ENCODE data around the gene PDCD1LG2.

PDCD1LG2 gene

DNA sequence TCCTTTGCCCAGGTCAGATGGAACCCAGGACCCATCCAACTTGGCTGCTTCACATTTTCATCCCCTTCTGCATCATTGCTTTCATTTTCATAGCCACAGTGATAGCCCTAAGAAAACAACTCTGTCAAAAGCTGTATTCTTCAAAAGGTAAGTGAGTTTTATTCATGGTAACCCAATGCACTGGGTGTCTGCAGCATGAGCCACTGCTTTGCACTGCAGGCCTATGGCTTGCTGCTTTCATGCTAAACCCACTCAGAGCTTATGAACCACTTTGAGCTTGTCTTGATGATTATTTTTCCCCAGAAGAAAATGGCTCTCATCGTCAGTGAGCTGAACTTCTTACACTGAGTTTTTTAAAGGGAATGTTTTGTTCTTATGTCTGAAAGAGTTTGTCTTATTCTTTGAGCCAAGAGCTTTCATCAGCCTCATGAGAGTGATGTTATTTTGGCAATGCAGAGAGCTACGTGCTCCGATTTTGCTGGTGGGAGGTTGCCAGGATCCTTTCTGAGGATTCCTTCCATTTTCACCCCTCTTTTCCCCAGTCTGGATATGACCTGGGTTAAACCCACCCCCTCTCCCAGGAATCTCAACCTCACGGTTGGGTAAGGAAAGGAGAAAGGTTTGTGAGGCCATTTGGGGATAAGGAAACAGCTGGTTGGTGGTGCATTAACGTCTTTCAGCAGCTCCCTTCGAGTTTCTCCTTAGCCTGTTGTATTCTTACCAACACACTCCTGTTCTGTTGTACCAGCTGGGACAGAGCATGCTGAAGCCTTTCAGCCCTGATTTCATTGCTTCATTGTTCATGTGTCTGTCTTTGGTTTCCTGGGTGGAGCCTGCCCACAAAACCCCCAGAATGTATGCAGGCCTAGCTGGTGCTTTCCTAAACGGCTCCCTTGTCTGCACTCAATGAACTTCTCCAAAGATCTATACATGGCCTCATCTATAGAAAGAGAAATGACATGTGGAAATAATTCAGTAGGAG lies 47.6 kb downstream of the PDCD1LG2 start:
- no peak overlapping the region for H3K4me3 ChIP-seq (ENCODE audit: low read length)
- H3F3A ChIP-seq (ENCODE audit: insufficient read depth, low read length) = peaks cover 12% of the 10 kb centered on the region
- H4K20me1 ChIP-seq (ENCODE audit: insufficient read depth, low read length) = no peaks in the 10 kb centered on the region
- peak overlapping the region; percentile 48 for H3K27ac ChIP-seq (ENCODE audit: low read length)
- no peaks in the 10 kb centered on the region for H3K36me3 ChIP-seq (replicated peaks; ENCODE audit: insufficient read depth, low read length)
- no peaks in the 10 kb centered on the region for H3K79me2 ChIP-seq (ENCODE audit: low read length)
- no peaks in the 10 kb centered on the region for H3K27me3 ChIP-seq (replicated peaks; ENCODE audit: insufficient read depth, low read length)
- H3K9ac ChIP-seq (ENCODE audit: low read length) = no peak overlapping the region; the same call in 1 of the 2 replicates
- DNase-seq = peak; percentile 57
- H3K9me2 ChIP-seq (replicated peaks; ENCODE audit: insufficient read depth, low read length) = no peaks in the 10 kb centered on the region
- H3K9me3 ChIP-seq (replicated peaks; ENCODE audit: insufficient read depth, low read length) = no peaks in the 10 kb centered on the region
- H3K4me1 ChIP-seq (ENCODE audit: low read length) = peaks cover 22% of the 10 kb centered on the region
- H2AFZ ChIP-seq (ENCODE audit: low read length) = peak overlapping the region; percentile 26
- TF ChIP-seq EZH2phosphoT487 (IDR thresholded peaks at IDR 0.05; ENCODE audit: low read length) = no peak
- no peak for TF ChIP-seq EZH2 (optimal IDR thresholded peaks at IDR 0.05; ENCODE audit: low read depth, low read length)
- TF ChIP-seq, protein P1, sequence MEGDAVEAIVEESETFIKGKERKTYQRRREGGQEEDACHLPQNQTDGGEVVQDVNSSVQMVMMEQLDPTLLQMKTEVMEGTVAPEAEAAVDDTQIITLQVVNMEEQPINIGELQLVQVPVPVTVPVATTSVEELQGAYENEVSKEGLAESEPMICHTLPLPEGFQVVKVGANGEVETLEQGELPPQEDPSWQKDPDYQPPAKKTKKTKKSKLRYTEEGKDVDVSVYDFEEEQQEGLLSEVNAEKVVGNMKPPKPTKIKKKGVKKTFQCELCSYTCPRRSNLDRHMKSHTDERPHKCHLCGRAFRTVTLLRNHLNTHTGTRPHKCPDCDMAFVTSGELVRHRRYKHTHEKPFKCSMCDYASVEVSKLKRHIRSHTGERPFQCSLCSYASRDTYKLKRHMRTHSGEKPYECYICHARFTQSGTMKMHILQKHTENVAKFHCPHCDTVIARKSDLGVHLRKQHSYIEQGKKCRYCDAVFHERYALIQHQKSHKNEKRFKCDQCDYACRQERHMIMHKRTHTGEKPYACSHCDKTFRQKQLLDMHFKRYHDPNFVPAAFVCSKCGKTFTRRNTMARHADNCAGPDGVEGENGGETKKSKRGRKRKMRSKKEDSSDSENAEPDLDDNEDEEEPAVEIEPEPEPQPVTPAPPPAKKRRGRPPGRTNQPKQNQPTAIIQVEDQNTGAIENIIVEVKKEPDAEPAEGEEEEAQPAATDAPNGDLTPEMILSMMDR (IDR thresholded peaks at IDR 0.05; ENCODE audit: low read length) = no peak
- H3K4me2 ChIP-seq (ENCODE audit: low read depth, low read length) = peak overlapping the region; percentile 40

DNA sequence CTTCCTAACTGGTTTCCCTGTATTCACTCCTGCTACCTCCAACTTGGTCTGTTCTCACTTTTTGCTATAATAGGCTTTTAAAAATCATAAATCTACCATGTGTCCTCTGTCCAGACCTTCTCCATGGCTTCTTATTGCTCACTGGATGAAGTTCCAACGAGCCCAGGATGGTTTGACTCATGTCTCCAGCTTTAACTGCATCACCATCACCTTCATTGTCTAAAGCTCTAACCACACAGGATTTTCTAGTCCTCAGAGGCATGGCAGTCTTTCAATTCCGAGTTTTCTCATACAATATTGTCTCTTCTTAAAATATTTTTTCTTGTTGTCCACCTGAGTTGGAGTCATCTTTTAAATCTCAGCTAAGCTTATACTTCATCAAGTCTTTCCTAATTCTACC lies 49.3 kb downstream of the PDCD1LG2 start:
- no peak for DNase-seq
- Histone ChIP-seq H3K9me3 (replicated peaks; ENCODE audit: insufficient read depth, low read length) (no peaks in the 10 kb centered on the region), H3K27ac (ENCODE audit: low read length) (no peak overlapping the region), H3K4me3 (ENCODE audit: low read length) (no peak overlapping the region), H3F3A (ENCODE audit: insufficient read depth, low read length) (peaks cover 12% of the 10 kb centered on the region), H3K4me2 (ENCODE audit: low read depth, low read length) (no peak overlapping the region), H3K9me2 (replicated peaks; ENCODE audit: insufficient read depth, low read length) (no peaks in the 10 kb centered on the region), H3K36me3 (replicated peaks; ENCODE audit: insufficient read depth, low read length) (no peaks in the 10 kb centered on the region), H2AFZ (ENCODE audit: low read length) (no peak overlapping the region), H3K79me2 (ENCODE audit: low read length) (no peaks in the 10 kb centered on the region), H3K4me1 (ENCODE audit: low read length) (peaks cover 22% of the 10 kb centered on the region), H3K27me3 (replicated peaks; ENCODE audit: insufficient read depth, low read length) (no peaks in the 10 kb centered on the region), H4K20me1 (ENCODE audit: insufficient read depth, low read length) (no peaks in the 10 kb centered on the region), H3K9ac (ENCODE audit: low read length) (no peak overlapping the region)
- TF ChIP-seq, protein P1 (IDR thresholded peaks at IDR 0.05; ENCODE audit: low read length) = no peak
- TF ChIP-seq EZH2phosphoT487 (IDR thresholded peaks at IDR 0.05; ENCODE audit: low read length) (no peak), EZH2 (optimal IDR thresholded peaks at IDR 0.05; ENCODE audit: low read depth, low read length) (no peak)

DNA sequence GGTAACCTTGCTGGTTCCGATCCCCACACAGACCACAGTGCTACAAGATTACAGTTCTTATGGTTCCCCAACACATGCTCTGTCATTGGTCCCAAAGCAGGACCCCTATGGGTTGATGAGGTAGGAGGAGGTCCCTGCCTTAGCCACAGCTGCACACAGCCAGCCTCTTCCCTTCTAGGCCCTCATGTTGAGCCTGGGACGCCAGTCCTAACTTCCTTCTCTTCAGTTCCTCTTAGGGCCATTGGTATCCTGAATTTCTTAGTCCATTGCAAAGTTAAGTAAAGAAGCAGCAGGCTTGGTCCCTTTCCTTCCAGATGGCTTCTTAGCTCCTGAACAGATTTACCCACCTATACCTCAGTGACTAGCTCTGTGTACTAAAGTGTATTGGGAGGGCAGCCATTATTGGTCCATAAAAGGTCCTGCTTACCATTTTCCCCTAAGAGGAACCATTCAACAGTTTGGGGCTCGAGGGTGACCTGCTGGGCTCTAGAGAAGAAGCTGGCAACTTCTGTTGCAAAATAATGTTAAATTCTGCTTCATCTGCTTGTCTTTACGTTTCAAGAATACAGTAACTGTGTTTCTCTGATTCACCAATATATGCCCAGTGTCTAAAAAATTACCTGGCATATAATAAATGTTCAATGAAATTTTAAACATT lies 50.2 kb downstream of the PDCD1LG2 start:
- Histone ChIP-seq H2AFZ (ENCODE audit: low read length) (no peak overlapping the region), H4K20me1 (ENCODE audit: insufficient read depth, low read length) (no peaks in the 10 kb centered on the region), H3K79me2 (ENCODE audit: low read length) (no peaks in the 10 kb centered on the region), H3K4me1 (ENCODE audit: low read length) (peaks cover 22% of the 10 kb centered on the region), H3K4me3 (ENCODE audit: low read length) (no peak overlapping the region), H3F3A (ENCODE audit: insufficient read depth, low read length) (peaks cover 12% of the 10 kb centered on the region), H3K36me3 (replicated peaks; ENCODE audit: insufficient read depth, low read length) (no peaks in the 10 kb centered on the region), H3K4me2 (ENCODE audit: low read depth, low read length) (no peak overlapping the region), H3K9ac (ENCODE audit: low read length) (no peak overlapping the region), H3K27ac (ENCODE audit: low read length) (no peak overlapping the region), H3K27me3 (replicated peaks; ENCODE audit: insufficient read depth, low read length) (no peaks in the 10 kb centered on the region), H3K9me2 (replicated peaks; ENCODE audit: insufficient read depth, low read length) (no peaks in the 10 kb centered on the region), H3K9me3 (replicated peaks; ENCODE audit: insufficient read depth, low read length) (no peaks in the 10 kb centered on the region)
- DNase-seq = no peak
- TF ChIP-seq, protein P1 (IDR thresholded peaks at IDR 0.05; ENCODE audit: low read length) = no peak
- TF ChIP-seq EZH2phosphoT487 (IDR thresholded peaks at IDR 0.05; ENCODE audit: low read length) (no peak), EZH2 (optimal IDR thresholded peaks at IDR 0.05; ENCODE audit: low read depth, low read length) (no peak)
